Esophagus squamous epithelium (tissue), 4 donors: ENCODE data around the gene VWCE.

Source experiments
- CTCF ChIP-seq, 6 experiments: fragments of 450-650 bp in 4 of 6; fragments of 200-600 bp in 2 of 6; sonication (generic) in 2 of 6; IDR thresholded peaks; one replicate each; pipeline ENCODE4 v1.5.1; 2016 to 2019; ENCODE audit warnings: antibody characterized with exemption in 6 of 6, mild to moderate bottlenecking in 4 of 6, moderate library complexity in 4 of 6
- POLR2A ChIP-seq, 4 donors: fragments of 450-650 bp; IDR thresholded peaks; one replicate each; pipeline ENCODE4 v1.6.1; 2017; ENCODE audit warnings: antibody characterized with exemption in 4 of 4, mild to moderate bottlenecking in 4 of 4, moderate library complexity in 3 of 4

- no peak for TF ChIP-seq CTCF (IDR thresholded peaks at IDR 0.05)
- no peak for TF ChIP-seq POLR2A (IDR thresholded peaks at IDR 0.05)
Measured at GRCh38 chr11:61283613-61284012, 11.5 kb downstream of the VWCE start.
